GOT3 (cell line): ENCODE measurements around the gene FIZ1.
"Not testable (repeated sequence)": the region's sequence is repeated elsewhere in the genome, so short reads cannot be mapped to it uniquely, and the experiment has no call there.

Source experiments
- DNase-seq: peaks from one replicate; lab custom pipeline; 2025; ENCODE audit warnings: mixed read lengths; lab: John Stamatoyannopoulos, UW

Gene FIZ1

GRCh38 chr19:55576746-55577145, 22.6 kb downstream of the FIZ1 start:
- no peak for DNase-seq

- DNase-seq, result not testable (repeated sequence)
These were observed 25.4 kb downstream of the FIZ1 start for GRCh38 chr19:55573929-55574328.

- DNase-seq, result not testable (repeated sequence)
These were observed 29.8 kb downstream of the FIZ1 start for GRCh38 chr19:55569477-55569876.

- DNase-seq, result no peak
These were observed 31.5 kb downstream of the FIZ1 start for GRCh38 chr19:55567708-55568328.

- no peak for DNase-seq
These were observed 32.5 kb downstream of the FIZ1 start for GRCh38 chr19:55566823-55567222.

- no peak for DNase-seq
These were observed 36.0 kb downstream of the FIZ1 start for GRCh38 chr19:55563261-55563690.

GRCh38 chr19:55559684-55560083, 39.6 kb downstream of the FIZ1 start:
- no peak for DNase-seq

- DNase-seq, result no peak
These were observed 44.6 kb downstream of the FIZ1 start for GRCh38 chr19:55554741-55555152.

- no peak for DNase-seq
These were observed 45.0 kb downstream of the FIZ1 start for GRCh38 chr19:55554302-55554701.

- no peak for DNase-seq
These were observed 45.8 kb downstream of the FIZ1 start for GRCh38 chr19:55553217-55554182.

GRCh38 chr19:55552620-55553019, 46.7 kb downstream of the FIZ1 start:
- DNase-seq, result no peak

GRCh38 chr19:55552206-55552605, 47.1 kb downstream of the FIZ1 start:
- no peak for DNase-seq

GRCh38 chr19:55550321-55550650, 49.0 kb downstream of the FIZ1 start:
- DNase-seq, result no peak

- no peak for DNase-seq
These were observed 49.6 kb downstream of the FIZ1 start for GRCh38 chr19:55549500-55550320.

GRCh38 chr19:55546822-55547614, 52.3 kb downstream of the FIZ1 start:
- DNase-seq, result no peak

- no peak for DNase-seq
These were observed 53.3 kb downstream of the FIZ1 start for GRCh38 chr19:55546011-55546410.

GRCh38 chr19:55545443-55545842, 53.9 kb downstream of the FIZ1 start, which contains the start of gene SBK3:
Gene SBK3 (minus strand): TSS chr19:55545543. CDS start chr19:55545543, 0 bp downstream.
- DNase-seq, result no peak

- DNase-seq, result no peak
These were observed 54.4 kb downstream of the FIZ1 start for GRCh38 chr19:55544776-55545439.

GRCh38 chr19:55544014-55544413, 55.3 kb downstream of the FIZ1 start:
- no peak for DNase-seq

GRCh38 chr19:55543567-55543966, 55.8 kb downstream of the FIZ1 start:
- no peak for DNase-seq

- no peak for DNase-seq
These were observed 56.9 kb downstream of the FIZ1 start for GRCh38 chr19:55542292-55542855.
